ENCODE data around the gene TJP1. TPM values are rescaled to one million over a fixed set of nuclear protein-coding genes. Genes with fewer than 3 reads are reported as not detected.

Gene TJP1
- total RNA-seq, 2 experiments from 2014 or later: not detected

GRCh38 chr15:29811691-29812383 is 10.4 kb downstream of the TJP1 start:
- CTCF ChIA-PET: interaction anchor here (1.0 kb wide), 1 partner anchor 9 kb away, joined by 3 read pairs; no protein-coding TSS in a partner anchor
- Mint-ChIP-seq H3K27me3 (peaks cover 55% of the 10 kb centered on the region), H3K9me3 (peaks cover 2% of the 10 kb centered on the region), H3K4me1 (ENCODE audit: low read depth) (no peaks in the 10 kb centered on the region), H3K27ac (no peak overlapping the region), H3K36me3 (ENCODE audit: low read depth) (no peaks in the 10 kb centered on the region), H3K4me3 (no peak overlapping the region)
- DNase-seq: no peak
- POLR2A ChIA-PET: no interaction called here
- no peak for ATAC-seq
- intact Hi-C loops (cut with micrococcal nuclease): no loop called here
- TF ChIP-seq, protein P1, sequence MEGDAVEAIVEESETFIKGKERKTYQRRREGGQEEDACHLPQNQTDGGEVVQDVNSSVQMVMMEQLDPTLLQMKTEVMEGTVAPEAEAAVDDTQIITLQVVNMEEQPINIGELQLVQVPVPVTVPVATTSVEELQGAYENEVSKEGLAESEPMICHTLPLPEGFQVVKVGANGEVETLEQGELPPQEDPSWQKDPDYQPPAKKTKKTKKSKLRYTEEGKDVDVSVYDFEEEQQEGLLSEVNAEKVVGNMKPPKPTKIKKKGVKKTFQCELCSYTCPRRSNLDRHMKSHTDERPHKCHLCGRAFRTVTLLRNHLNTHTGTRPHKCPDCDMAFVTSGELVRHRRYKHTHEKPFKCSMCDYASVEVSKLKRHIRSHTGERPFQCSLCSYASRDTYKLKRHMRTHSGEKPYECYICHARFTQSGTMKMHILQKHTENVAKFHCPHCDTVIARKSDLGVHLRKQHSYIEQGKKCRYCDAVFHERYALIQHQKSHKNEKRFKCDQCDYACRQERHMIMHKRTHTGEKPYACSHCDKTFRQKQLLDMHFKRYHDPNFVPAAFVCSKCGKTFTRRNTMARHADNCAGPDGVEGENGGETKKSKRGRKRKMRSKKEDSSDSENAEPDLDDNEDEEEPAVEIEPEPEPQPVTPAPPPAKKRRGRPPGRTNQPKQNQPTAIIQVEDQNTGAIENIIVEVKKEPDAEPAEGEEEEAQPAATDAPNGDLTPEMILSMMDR (IDR thresholded peaks at IDR 0.05): no peak

DNA sequence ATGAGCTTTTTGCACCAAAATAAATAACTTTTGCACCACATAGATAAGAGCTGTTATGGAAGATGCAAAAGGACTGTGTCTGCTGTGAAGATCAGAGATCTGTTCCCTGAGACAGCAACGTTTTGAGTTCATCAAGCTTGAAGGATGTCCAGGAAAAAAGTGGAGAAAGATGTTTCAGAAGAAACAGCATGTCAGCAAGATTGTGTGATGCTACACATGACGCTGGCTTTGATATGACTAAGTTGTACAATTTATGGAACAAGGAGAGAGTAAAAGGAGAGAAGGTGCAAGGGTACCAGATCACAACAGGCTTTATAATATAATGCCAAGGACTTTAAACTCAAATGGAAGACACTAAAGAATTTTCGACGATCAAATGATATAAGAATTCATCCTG is 16.6 kb downstream of the TJP1 start:
- H3K27ac Mint-ChIP-seq: no peak overlapping the region

DNA sequence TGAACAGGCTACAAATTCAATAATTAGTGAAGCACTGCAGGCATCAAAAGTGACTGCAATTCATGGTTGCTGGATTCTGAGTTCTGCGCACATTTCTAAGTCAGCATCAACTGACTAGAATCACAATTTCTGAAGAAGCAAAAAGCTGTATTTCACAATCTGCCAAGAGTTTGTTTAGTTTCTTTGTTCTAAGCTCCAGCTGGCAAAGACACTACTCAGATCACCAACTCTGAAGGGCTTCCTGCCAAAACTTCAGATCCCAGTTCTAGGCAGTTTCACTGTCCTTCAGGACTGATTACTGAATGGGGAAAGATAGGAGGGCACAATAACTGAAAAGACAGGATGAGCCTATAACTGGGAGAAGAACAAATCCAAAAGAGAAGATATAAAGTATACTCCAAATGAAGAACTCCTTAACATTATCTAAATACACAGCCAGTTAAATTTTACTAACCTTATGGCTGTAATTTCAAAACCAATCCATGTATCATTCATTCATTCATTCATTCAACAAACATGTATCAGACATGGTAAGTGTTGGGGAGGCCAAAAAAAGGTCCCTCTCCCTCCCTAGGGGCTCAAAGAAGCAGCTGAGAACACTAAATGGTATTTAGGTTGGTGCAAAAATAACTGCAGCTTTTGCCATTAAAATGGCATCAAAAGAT is 17.1 kb downstream of the TJP1 start:
- ChIA-PET CTCF (no interaction called here), POLR2A (no interaction called here)
- intact Hi-C loops (cut with micrococcal nuclease): no loop called here
- Mint-ChIP-seq H3K27ac (no peak overlapping the region), H3K27me3 (peaks cover 41% of the 10 kb centered on the region), H3K4me3 (no peak overlapping the region), H3K4me1 (ENCODE audit: low read depth) (no peaks in the 10 kb centered on the region), H3K36me3 (ENCODE audit: low read depth) (no peaks in the 10 kb centered on the region), H3K9me3 (peaks cover 1% of the 10 kb centered on the region)
- ATAC-seq: no peak
- no peak for DNase-seq
- TF ChIP-seq, protein P1 (IDR thresholded peaks at IDR 0.05): no peak

More for the DNA sequence above, 16.6 kb downstream of the TJP1 start:
- ATAC-seq (no peak), DNase-seq (no peak)
- no peaks in the 10 kb centered on the region for H3K36me3 Mint-ChIP-seq (ENCODE audit: low read depth)
- no peak overlapping the region for H3K4me3 Mint-ChIP-seq
- CTCF ChIA-PET: interaction anchor here (0.6 kb wide), 1 partner anchor 552 kb away, joined by 4 read pairs; no protein-coding TSS in a partner anchor
- H3K27me3 Mint-ChIP-seq: peaks cover 44% of the 10 kb centered on the region
- POLR2A ChIA-PET: no interaction called here
- intact Hi-C loops (cut with micrococcal nuclease): no loop called here
- H3K9me3 Mint-ChIP-seq: peaks cover 1% of the 10 kb centered on the region
- TF ChIP-seq, protein P1 (IDR thresholded peaks at IDR 0.05): no peak
- H3K4me1 Mint-ChIP-seq (ENCODE audit: low read depth): no peaks in the 10 kb centered on the region

- TF ChIP-seq, protein P1 (IDR thresholded peaks at IDR 0.05): no peak
- ATAC-seq (no peak), DNase-seq (no peak)
- Mint-ChIP-seq H3K27me3 (peaks cover 38% of the 10 kb centered on the region), H3K9me3 (no peaks in the 10 kb centered on the region), H3K4me1 (ENCODE audit: low read depth) (no peaks in the 10 kb centered on the region), H3K27ac (no peak overlapping the region), H3K36me3 (ENCODE audit: low read depth) (no peaks in the 10 kb centered on the region), H3K4me3 (no peak overlapping the region)
- ChIA-PET CTCF (interaction anchor here (1.5 kb wide), 1 partner anchor 10 kb away, joined by 3 read pairs; no protein-coding TSS in a partner anchor), POLR2A (no interaction called here)
- intact Hi-C loops (cut with micrococcal nuclease): no loop called here
Measured at GRCh38 chr15:29802411-29802810, 19.9 kb downstream of the TJP1 start.
